ENCODE measurements around the gene ITPKB.

Gene ITPKB

DNA sequence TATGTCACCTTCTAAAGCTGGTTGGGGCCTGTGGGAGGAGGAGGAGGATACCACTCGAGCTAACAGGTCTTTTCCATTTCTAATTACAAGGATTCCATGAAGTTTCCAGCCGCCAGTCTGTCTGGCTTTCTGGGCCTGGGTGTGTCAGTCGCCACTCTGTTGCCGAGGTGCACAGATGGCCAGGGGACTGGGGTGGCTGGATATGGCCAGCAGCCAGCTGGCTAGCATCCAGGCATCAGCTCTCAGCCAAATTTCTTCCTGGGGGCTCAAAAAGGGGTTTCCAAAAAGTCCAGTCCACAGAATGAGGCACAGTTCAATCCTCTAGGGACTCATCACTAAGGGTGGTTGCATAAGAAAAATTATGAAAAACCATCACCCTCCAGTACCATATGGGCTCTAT is 32.4 kb downstream of the ITPKB start:
- no peaks in the 10 kb centered on the region for H3K36me3 ChIP-seq (replicated peaks; ENCODE audit: insufficient read depth, low read length)
- no peak overlapping the region for H3K27ac ChIP-seq (ENCODE audit: low read length)
- no peaks in the 10 kb centered on the region for H4K20me1 ChIP-seq (ENCODE audit: insufficient read depth, low read length)
- no peaks in the 10 kb centered on the region for H3K9me3 ChIP-seq (replicated peaks; ENCODE audit: insufficient read depth, low read length)
- H3F3A ChIP-seq (ENCODE audit: insufficient read depth, low read length) = peaks cover 13% of the 10 kb centered on the region
- no peak for DNase-seq
- peaks cover 86% of the 10 kb centered on the region for H3K79me2 ChIP-seq (ENCODE audit: low read length)
- no peak overlapping the region for H2AFZ ChIP-seq (ENCODE audit: low read length)
- no peak overlapping the region for H3K9ac ChIP-seq (ENCODE audit: low read length)
- H3K4me2 ChIP-seq (ENCODE audit: low read depth, low read length) = no peak overlapping the region
- peaks cover 18% of the 10 kb centered on the region for H3K4me1 ChIP-seq (ENCODE audit: low read length)
- H3K27me3 ChIP-seq (replicated peaks; ENCODE audit: insufficient read depth, low read length) = no peaks in the 10 kb centered on the region
- H3K9me2 ChIP-seq (replicated peaks; ENCODE audit: insufficient read depth, low read length) = no peaks in the 10 kb centered on the region
- TF ChIP-seq, protein P1, sequence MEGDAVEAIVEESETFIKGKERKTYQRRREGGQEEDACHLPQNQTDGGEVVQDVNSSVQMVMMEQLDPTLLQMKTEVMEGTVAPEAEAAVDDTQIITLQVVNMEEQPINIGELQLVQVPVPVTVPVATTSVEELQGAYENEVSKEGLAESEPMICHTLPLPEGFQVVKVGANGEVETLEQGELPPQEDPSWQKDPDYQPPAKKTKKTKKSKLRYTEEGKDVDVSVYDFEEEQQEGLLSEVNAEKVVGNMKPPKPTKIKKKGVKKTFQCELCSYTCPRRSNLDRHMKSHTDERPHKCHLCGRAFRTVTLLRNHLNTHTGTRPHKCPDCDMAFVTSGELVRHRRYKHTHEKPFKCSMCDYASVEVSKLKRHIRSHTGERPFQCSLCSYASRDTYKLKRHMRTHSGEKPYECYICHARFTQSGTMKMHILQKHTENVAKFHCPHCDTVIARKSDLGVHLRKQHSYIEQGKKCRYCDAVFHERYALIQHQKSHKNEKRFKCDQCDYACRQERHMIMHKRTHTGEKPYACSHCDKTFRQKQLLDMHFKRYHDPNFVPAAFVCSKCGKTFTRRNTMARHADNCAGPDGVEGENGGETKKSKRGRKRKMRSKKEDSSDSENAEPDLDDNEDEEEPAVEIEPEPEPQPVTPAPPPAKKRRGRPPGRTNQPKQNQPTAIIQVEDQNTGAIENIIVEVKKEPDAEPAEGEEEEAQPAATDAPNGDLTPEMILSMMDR (IDR thresholded peaks at IDR 0.05; ENCODE audit: low read length) = no peak
- no peak for TF ChIP-seq EZH2 (optimal IDR thresholded peaks at IDR 0.05; ENCODE audit: low read depth, low read length)
- no peak for TF ChIP-seq EZH2phosphoT487 (IDR thresholded peaks at IDR 0.05; ENCODE audit: low read length)
- no peak overlapping the region for H3K4me3 ChIP-seq (ENCODE audit: low read length)

DNA sequence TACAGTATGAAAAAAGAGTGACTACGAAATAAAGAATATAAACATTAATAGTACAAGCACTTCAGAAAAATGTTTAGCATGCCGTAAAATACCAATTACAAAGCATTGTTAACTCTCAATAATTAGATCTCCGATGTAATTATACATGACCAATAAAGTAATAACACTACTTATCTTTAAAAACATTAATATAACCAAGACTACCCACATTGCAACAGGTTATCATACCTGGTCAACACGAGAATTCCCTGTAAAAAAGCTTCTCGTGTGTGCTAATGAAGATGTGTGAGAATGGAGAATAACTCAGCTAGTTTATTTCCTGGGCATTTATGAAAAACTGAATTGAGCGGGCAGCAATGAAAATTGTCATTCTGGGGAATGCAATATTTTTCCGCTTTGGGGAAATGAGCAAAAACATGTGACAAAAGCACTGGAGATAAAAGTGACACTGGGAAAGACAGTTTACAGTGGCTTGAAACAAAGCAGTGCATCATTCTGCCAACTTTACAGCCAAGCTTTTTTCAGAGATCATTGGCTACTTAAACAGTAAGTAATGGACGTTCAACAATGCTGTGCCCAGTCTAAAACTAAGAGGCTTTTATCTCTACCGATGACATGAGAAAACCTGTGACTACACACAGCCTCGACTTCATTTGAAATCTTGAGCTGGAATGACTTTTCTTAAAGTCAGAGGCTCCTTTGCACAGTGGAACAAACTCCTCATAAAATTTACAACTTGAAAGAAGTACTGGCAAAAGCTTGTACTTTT is 34.7 kb downstream of the ITPKB start:
- Histone ChIP-seq H3F3A (ENCODE audit: insufficient read depth, low read length) (peaks cover 6% of the 10 kb centered on the region), H4K20me1 (ENCODE audit: insufficient read depth, low read length) (no peaks in the 10 kb centered on the region), H3K9me2 (replicated peaks; ENCODE audit: insufficient read depth, low read length) (no peaks in the 10 kb centered on the region), H3K79me2 (ENCODE audit: low read length) (peaks cover 80% of the 10 kb centered on the region), H3K9ac (ENCODE audit: low read length) (no peak overlapping the region), H3K27me3 (replicated peaks; ENCODE audit: insufficient read depth, low read length) (no peaks in the 10 kb centered on the region), H2AFZ (ENCODE audit: low read length) (no peak overlapping the region), H3K9me3 (replicated peaks; ENCODE audit: insufficient read depth, low read length) (no peaks in the 10 kb centered on the region), H3K4me3 (ENCODE audit: low read length) (peak overlapping the region; percentile 72; the same call in 1 of the 2 replicates), H3K27ac (ENCODE audit: low read length) (no peak overlapping the region), H3K36me3 (replicated peaks; ENCODE audit: insufficient read depth, low read length) (no peaks in the 10 kb centered on the region), H3K4me2 (ENCODE audit: low read depth, low read length) (peak overlapping the region; percentile 86), H3K4me1 (ENCODE audit: low read length) (peaks cover 4% of the 10 kb centered on the region; the same call in 1 of the 2 replicates)
- DNase-seq = no peak
- TF ChIP-seq, protein P1 (IDR thresholded peaks at IDR 0.05; ENCODE audit: low read length) = no peak

DNA sequence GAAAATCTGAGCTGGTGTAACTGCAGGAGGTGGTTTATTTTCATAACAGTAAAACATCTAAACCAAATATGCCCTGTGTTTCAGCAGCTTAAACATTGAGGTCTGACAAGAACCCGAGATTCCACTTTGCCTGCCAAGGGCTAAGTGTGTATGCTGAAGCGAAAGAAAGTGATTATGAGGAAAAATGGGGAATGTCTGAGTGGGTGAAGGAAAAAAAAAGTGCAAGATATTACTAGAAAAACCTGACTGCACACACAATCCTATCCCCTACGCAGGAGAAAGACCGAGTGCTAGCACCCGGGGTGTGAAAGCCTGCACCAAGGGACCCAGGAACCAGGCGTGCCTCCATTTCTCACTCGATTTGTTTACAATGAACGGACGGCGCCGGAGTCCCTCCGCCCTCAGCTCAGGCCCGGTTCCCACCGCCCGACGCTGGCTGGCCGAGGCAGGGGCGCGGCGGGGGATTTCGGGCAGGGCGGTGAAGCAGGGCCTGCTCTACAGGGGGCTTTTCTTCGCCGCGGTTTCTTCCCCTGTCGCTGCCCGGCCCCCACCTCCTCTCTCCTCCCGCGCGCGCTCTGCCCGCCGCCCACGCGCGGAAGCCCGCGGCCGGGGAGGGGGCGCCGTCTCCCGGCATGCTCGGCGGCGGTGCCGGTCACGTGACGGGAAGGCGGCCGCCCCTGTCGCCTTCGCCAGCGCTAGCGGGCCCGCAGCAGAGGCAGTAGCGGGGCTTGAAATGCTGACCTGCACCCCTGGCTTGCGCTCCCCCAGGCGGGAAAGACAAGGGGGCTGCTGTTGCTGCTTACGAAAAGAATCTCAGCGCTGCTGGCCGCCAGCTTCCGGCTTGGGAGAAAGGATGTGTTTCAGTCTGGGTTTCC is 35.9 kb downstream of the ITPKB start:
- Histone ChIP-seq H4K20me1 (ENCODE audit: insufficient read depth, low read length) (no peaks in the 10 kb centered on the region), H3K4me2 (ENCODE audit: low read depth, low read length) (peak overlapping the region; percentile 86), H3K9me2 (replicated peaks; ENCODE audit: insufficient read depth, low read length) (no peaks in the 10 kb centered on the region), H3K79me2 (ENCODE audit: low read length) (peaks cover 80% of the 10 kb centered on the region), H3K4me3 (ENCODE audit: low read length) (peak overlapping the region; percentile 72), H3K9me3 (replicated peaks; ENCODE audit: insufficient read depth, low read length) (no peaks in the 10 kb centered on the region), H3K36me3 (replicated peaks; ENCODE audit: insufficient read depth, low read length) (no peaks in the 10 kb centered on the region), H3K27ac (ENCODE audit: low read length) (peak overlapping the region; percentile 40; the same call in 1 of the 2 replicates), H3K4me1 (ENCODE audit: low read length) (peaks cover 4% of the 10 kb centered on the region; the same call in 1 of the 2 replicates), H3K27me3 (replicated peaks; ENCODE audit: insufficient read depth, low read length) (no peaks in the 10 kb centered on the region), H3K9ac (ENCODE audit: low read length) (peak overlapping the region; percentile 79), H2AFZ (ENCODE audit: low read length) (peak overlapping the region; percentile 78), H3F3A (ENCODE audit: insufficient read depth, low read length) (peaks cover 6% of the 10 kb centered on the region)
- TF ChIP-seq EZH2phosphoT487 (IDR thresholded peaks at IDR 0.05; ENCODE audit: low read length) (no peak), EZH2 (optimal IDR thresholded peaks at IDR 0.05; ENCODE audit: low read depth, low read length) (no peak)
- TF ChIP-seq, protein P1 (IDR thresholded peaks at IDR 0.05; ENCODE audit: low read length) = no peak
- peak; percentile 71 for DNase-seq

Data from MM.1S (cell line).